ENCODE measurements around the gene SLC35A1.

The SLC35A1 gene

GRCh38 chr6:87498048-87498447, 25.3 kb downstream of the SLC35A1 start:
- H3K36me3 ChIP-seq (ENCODE audit: control insufficient read depth in 2 of 2, insufficient read depth in 1 of 2, low read length in 2 of 2) = peaks cover 0 to 32% of the 10 kb centered on the region in 2 experiments; a peak in 2 of 3 replicates
- H3K4me3 ChIP-seq (ENCODE audit: low read depth, low read length) = no peak overlapping the region
- no peaks in the 10 kb centered on the region for H3K4me1 ChIP-seq (ENCODE audit: control insufficient read depth, insufficient read depth, low read length)
- no peak for TF ChIP-seq ZNF302 (tag by site-specific recombination; IDR thresholded peaks at IDR 0.05; ENCODE audit: low read depth)
- TF ChIP-seq ZNF169 (tag by site-specific recombination; IDR thresholded peaks at IDR 0.05) = no peak
- no peak for TF ChIP-seq ZNF133 (tag by site-specific recombination; IDR thresholded peaks at IDR 0.05)
- TF ChIP-seq KLF7 (tag by site-specific recombination; IDR thresholded peaks at IDR 0.05; ENCODE audit: borderline replicate concordance) = no peak
- no peak for TF ChIP-seq ZNF624 (tag by site-specific recombination; IDR thresholded peaks at IDR 0.05)
- no peak for TF ChIP-seq ZBTB11 (tag by site-specific recombination; conservative IDR thresholded peaks at IDR 0.05; ENCODE audit: low read depth)
- no peak for TF ChIP-seq ZNF639 (tag by site-specific recombination; IDR thresholded peaks at IDR 0.05)
- no peak for TF ChIP-seq ZNF692 (tag by site-specific recombination; IDR thresholded peaks at IDR 0.05)
- TF ChIP-seq ZNF114 (tag by site-specific recombination; IDR thresholded peaks at IDR 0.05) = no peak
- TF ChIP-seq ZSCAN16 (tag by site-specific recombination; IDR thresholded peaks at IDR 0.05) = no peak
- TF ChIP-seq ZNF426 (tag by site-specific recombination; IDR thresholded peaks at IDR 0.05) = no peak
- no peak for TF ChIP-seq ZNF510 (tag by site-specific recombination; IDR thresholded peaks at IDR 0.05; ENCODE audit: insufficient replicate concordance)
- no peak for TF ChIP-seq ZNF148 (tag by site-specific recombination; IDR thresholded peaks at IDR 0.05; ENCODE audit: borderline replicate concordance)
- TF ChIP-seq PRDM2 (tag by site-specific recombination; IDR thresholded peaks at IDR 0.05; ENCODE audit: borderline replicate concordance) = no peak
- TF ChIP-seq ZNF138 (tag by site-specific recombination; IDR thresholded peaks at IDR 0.05; ENCODE audit: borderline replicate concordance) = no peak
- TF ChIP-seq KLF1 (tag by site-specific recombination; IDR thresholded peaks at IDR 0.05) = no peak
- no peak for TF ChIP-seq ZNF558 (tag by site-specific recombination; IDR thresholded peaks at IDR 0.05)
- ChIA-PET POLR2A (no interaction called here), CTCF (no interaction called here)
- no peak overlapping the region for H3K27ac ChIP-seq (ENCODE audit: extremely low read depth, low read depth, low read length)
- no peaks in the 10 kb centered on the region for H3K9me3 ChIP-seq (ENCODE audit: control insufficient read depth, insufficient read depth, low read depth, low read length)
